GM19043 (cell line): ENCODE measurements around the gene IL3.

Source experiments
- ATAC-seq: cut with Tn5 transposase; IDR thresholded peaks from one replicate; pipeline ENCODE4 v1.9.1; 2021; ENCODE audit warnings: low read depth; ENCODE audit not compliant: unreplicated experiment

Gene IL3, protein sequence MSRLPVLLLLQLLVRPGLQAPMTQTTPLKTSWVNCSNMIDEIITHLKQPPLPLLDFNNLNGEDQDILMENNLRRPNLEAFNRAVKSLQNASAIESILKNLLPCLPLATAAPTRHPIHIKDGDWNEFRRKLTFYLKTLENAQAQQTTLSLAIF

DNA sequence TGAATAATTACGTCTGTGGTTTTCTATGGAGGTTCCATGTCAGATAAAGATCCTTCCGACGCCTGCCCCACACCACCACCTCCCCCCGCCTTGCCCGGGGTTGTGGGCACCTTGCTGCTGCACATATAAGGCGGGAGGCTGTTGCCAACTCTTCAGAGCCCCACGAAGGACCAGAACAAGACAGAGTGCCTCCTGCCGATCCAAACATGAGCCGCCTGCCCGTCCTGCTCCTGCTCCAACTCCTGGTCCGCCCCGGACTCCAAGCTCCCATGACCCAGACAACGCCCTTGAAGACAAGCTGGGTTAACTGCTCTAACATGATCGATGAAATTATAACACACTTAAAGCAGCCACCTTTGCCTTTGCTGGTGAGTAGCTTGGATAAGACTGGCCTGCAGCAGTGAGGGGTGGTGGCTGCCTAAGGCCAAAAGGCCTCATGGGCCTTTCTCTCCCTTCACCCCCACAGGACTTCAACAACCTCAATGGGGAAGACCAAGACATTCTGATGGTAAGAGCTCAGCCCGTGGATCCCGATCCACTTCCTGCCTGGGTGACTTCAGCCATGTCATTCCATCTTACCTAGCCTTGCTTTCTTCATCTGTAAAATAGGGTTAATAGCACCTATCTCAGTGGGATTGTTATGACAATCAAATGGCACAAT lies at the start of gene IL3:
Gene IL3, plus strand, starts transcription at position 155 of the 661 bp plus-strand sequence. Its CDS starts 52 bp downstream, at position 207.
- ATAC-seq = no peak

DNA sequence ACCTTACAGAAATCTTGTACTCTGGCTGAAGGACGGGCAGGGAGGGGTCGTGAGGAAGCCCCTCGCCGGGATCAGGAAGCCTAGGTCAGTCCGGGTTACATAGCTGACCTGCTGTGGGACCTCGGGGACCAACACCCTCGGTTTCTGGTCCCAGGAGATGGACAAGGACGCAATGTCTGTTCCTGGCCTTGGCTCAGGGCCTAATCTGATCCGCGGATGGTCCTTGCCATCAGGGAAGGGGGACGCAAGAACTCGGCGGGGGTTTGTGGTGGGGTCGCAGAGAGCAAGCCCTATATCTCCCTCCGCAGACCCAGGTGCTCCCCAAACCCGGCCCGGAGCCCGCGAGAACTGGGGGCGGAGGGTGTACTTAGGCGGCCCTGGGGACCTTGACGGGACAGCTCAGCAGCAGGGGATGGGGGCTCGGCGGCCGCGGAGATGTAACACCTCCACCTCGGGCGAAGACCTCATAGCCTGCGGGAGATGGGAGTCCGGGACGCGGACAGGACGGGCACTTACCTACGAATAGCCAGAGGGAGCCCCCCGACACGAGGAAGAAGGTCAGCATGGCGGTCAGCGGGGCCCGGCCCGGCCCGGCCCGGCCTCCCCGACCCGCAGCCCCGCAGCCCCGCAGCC lies 49.4 kb upstream of the IL3 start:
- ATAC-seq = no peak

DNA sequence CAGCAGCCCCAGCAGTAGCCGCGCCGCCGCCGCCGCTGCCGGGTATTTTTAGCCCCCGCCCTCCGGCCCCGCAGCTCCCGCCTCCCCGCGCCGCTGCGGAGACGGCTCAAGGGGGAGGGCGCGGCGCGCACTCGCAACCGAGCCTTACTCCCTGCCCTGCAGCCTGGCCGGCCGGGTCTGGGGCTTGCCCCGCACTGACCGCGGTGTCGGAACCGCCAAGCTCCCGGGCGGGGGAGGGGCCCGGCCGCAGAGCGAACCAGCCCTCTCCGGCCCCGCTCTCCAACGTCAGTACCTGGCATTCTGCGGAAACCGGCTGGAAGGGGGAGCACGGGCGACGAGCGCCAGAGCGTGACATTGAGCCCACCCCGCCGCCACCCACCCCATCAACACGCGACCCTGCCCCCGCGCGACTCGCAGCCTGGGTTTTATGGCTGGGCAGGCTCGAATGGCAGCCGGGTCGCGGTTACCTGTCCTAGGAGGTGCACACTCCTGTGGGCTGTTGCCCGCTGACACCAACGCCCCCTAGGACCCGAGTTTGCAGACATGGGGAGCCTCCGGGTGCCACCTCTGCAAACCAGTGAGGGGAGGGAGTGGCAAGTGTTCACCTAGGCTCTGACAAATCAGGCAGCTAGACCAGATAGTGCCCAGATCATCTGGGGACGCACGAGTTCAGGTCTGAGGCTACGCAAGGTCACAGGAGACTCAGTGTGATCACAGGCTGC lies 48.7 kb upstream of the IL3 start, which contains the start of gene ACSL6:
Gene ACSL6, minus strand, starts transcription at position 37 of the 722 bp plus-strand sequence. CDS start 105 bp downstream, outside the sequence.
- no peak for ATAC-seq

DNA sequence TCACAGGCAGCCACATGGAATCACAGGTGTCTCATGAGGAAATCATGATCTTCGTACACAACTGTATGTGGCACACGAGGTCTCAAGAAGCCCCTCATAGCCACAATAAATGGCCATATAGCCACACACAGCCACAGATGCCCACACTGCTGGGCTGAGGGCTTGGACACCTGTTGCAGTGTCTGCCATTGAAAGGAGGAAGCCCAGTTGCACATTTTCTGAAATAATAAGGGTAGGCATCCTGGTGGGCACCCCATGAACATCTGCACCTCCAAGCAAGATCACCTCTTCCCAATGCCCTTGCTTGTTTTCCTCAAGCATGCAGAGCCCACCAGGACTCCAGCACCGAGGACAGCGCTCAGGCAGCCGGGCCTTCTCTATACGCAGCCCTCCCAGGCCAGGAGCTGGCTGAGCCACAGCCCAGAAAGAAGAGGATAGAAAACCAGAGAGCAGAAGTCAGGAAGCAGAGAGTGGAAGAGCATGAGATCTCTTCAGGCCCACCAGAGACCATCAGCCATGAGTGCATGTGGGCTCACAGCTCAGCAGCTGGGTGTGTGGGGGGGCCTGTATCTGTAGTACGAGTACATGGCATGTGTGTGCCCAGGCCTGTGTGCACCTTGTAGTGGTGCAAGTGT lies 48.0 kb upstream of the IL3 start:
- ATAC-seq = no peak

DNA sequence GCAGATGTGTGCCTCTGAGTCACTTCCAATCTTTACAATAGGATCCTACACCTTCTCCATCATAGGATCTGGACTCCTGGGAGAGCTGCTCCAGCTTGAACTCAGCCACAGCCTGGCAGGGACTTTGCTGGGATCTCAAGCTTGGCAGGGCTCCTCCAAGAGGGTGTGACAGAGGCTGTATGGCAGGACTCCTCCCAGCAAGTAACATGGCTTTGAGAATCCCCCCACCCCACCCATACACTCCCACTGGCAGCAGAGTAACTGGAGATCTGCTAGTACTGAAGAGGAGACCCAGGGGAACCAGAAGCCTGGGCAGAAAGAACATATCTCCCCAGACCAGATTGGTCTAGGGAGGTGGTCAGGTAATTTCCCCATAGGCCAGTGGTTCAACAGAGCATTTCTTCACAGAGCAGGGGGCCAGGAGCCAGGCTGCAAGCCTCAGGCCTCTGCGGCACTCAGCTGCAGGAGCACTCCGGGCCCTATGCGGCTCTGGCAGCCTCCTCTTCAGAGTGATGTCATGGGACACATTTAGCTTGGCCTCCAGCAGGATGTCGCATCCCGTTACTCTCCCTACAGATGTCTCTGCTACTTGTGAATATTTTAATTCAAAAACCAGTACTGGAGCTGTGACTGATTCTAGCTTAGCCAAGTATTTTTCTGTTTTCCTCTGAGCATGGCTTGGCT lies 47.3 kb upstream of the IL3 start:
- no peak for ATAC-seq

DNA sequence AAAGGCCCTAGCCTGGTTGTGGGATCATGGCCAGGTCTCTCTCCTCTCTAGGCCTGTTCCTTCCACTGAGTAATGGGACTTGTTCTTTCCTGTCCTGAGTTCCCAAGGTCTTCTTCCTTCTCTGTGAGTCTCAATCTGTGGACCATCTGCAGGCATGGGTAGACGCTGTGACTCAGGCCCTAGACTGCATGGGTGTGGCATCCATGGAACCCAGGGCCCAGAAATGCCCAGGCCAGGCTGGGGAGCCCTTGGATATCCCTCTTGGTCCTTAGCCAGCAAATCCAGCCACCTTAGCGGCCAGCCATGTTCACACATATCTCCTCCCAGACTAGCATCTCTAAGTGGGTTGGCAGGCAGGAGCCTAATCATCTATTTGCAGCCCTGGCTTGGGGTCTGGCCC lies 46.7 kb upstream of the IL3 start:
- ATAC-seq = no peak

DNA sequence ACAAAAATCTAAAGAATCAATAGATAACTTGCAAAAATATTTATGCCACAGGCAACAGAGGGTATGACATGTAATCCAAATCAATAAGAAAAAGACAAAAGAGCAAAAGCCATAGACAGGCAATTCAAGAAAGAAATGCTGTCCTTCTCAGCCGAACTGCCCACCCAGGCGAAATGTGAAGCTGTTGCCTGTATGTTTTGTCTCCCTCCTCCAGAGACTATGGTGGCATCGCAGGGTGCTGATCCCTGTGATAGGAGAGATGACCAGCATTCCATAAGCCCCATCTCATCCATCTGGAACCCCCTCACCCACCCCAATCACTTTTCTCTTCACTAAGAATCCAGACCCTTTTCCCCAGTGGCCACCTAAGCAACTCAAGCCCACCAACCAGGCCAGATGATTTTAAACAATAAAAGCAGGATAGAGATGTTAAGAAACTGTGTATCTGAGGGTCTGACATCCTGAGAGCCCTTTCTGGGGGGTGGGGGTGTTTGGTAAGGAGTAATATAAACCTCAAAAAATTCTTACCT lies 43.7 kb upstream of the IL3 start:
- ATAC-seq = no peak

DNA sequence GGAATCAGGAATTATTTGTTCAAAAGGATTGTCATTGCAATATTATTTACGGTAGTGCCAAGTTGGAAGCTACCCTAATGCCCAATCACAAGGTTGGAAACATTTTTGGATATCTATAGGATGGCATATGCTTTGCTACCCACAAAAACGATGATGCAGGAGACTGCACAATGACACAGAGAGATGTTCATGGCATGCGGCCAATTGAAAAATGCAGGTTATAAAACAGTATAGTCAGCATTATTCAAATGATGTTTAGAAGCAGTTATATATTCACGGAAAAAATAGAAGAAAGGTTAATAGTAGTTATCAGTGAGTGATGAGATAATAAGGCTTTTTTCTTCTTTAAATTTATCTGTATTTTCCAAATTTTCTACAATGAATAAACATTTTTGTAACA lies 43.1 kb upstream of the IL3 start:
- ATAC-seq = no peak

DNA sequence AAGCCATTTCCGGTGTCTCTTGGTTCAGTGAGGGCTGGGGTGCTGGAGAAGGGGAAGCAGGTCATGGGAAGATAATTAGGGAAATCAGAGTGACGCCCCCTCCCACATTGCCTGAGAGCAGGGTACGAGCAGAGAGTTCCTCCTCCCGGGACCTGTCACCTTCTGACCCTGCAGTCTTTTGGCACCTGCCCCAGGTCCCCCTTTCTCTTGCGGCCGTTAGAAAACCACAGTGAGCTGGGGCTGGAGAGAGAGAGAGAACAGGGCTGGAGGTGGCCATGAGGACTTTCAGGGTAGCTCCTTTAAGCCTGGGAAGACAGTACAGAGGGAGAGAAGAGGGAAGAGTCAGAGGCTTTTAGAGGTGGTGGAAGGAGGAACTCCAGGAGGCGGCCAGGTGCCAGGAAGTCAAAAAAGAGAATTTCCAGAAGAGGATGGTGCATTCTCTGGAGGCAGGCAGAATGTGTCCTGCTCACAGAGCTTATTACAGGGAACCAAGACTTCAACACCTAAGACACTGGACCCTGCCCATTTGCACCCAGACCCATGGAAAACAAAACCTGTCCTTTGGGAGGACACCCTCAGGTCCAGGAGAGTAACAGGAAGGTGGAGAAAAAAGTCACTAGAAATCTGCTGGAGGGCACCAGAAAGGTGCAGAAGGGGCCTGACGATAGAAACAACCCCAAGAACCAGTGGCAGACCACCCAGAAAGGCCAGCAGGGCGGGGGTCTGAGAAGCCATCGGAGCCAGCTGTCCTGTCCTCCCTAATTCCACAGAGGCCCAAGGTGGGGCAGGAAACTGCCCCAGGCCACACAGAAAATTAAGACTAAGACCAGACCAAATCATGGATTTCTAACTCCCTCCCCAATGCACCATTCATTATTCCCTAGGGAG lies 42.5 kb upstream of the IL3 start:
- ATAC-seq = no peak

DNA sequence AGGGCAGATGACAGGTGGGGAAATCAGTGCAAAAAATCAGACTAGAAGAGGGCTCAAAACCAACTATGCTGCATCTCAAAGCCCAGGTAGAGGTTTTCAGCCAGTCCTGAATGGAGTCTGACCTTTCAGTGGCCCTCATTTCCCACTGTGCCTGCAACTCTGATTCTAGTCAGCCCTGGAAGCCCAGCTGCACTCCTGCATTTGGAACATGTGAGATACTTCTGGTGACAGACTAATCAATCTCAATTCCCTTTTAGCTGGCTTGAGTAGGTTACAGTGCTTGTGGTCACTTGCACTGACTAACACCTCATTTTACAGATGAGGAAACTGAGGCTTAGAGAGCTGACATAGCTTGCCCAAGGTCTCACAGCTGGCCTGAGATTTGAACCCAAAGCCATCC lies 41.1 kb upstream of the IL3 start:
- ATAC-seq = no peak

DNA sequence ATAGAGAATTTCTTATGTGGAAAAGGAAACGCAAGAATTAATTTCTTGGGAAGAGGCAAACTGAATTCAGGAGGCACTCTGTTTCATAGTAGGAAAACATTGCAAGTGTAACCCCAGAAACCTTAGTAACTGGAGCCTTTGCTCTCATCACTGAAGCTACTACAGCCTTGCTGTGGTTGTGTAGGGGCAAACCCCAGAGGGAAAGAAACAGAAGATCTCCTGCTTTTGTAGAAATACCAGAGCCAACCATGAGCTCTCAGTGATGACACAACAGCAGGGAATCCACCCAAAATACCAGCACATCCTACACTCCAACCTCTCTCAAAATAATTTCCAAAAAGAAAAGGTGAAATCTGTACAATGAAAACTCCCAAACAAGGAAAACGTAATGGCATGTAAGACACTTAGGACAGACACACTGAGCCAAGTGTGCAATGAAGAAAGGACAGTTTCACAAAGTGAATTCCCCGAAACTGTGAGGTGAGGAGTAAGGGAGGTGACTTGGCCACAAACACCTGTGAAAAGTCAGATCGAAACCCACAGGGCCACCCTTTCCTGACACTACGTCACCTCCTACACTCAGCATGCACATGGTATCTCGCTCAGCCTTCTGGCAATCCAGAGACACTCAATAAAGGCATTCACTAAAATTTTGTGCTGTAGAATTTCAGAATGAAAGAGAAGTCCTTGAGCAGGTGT lies 40.4 kb upstream of the IL3 start:
- peak; percentile 97 for ATAC-seq

DNA sequence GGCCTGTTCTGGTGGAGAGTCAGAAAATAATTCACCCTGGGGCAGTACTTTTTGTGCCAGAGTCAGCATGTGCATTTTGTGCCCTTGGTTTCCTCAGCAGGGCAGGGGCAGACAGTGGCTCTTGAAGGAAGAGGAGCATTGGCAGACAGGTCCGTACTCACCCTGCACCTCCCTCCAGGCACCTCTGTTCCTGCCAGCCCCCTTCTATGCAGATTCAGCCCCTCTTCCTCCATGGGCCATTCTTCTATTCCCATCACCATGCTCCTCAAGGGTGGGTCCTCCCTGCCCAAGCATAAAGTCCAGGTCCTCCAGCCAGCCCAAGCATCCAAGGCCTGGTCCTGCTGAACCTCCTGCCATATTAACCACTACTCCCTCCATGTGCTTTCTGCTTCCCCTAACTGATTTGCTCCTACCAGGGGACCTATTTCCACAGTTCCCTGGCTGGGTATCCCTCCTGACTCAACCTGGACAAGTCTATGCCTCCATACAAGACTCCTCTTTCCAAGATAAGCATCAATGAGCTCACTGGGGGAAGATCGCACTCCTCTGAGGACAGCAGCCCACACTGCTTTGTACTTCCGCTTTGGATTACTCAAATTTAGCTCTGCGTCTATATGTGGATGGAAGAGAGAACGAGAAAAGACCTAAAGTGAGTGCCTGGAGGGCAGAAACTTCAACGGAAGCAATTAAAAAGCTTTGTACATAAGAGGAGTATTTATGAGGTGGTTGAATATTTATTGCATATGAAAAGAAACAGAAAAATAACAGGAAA lies 39.7 kb upstream of the IL3 start:
- ATAC-seq = peak; percentile 12

DNA sequence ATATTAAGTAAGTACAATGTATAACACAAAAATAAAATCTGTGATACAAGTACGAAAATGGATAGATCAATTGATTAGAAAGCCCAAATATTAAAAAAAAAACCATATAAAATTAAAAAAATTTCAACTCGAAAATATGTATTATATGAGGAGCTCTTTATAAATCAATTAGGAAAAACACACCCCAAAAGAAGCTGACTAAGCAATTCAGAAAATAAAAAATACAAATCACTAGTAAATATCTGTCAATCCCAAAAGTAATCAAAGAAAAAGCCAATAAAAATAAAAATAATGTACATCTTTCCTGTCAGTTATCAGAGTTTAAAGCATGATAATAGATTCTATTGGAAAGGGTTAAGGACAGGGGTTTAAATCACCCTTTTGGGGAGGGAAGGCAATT lies 38.8 kb upstream of the IL3 start:
- ATAC-seq = no peak

DNA sequence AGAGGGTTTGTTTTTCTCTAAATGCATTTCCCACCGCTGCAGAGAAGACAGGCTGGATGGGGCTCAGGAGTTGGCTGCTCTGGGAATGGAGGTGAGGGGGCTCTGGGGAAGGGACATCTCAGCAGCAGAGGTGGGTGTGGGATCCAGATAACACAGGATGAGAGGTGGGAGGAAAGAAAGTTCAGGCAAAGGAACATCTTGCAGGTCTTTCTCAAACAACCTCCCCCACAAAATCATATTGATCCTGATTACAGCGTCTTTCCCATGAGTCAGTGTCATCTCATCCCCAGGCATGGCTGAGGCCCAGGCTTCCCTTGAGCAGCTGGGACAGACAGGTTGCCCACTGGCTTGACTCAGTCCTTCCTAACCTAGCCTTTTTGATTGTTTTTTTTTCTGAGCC lies 37.7 kb upstream of the IL3 start:
- ATAC-seq = no peak

DNA sequence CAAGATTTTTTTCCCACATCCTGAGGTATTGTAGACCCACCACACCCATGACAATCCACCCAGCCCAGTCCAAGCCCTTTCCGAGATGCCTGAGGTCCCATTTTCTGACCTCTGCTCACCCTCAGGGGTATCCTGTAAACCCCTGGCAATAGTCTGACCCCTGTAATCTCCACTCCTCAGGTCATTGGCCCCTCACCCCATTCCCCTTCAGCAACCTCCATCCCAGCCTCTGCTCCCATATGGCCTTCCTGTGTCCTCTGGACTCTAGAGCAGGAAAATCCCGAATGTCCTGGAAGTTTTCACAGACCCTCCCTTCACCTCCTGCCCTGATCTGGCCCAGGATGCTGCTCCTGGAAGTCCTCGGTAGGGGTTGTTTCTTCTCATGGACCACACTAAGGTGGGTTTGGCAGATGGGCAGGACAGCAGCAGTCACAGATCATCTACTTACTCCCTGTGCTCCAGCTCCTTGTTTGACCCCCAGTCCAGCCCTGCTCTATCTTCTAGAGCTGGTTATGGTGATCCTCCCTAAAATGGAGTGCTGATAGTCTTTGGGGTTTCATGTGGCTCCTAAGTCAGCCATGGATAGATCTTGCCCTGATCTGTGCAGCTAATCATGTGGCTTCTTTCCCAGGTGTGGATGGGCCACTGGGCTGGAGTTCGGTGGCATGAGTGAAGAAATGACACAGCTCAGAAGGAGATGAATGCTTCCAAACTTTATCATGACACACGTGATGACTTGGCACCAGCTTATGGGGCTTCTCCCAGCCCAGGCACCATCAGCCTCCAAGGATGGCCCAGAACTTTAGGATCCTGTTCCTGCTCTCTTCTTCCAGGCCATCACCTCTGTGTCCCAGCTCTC lies 37.0 kb upstream of the IL3 start:
- ATAC-seq = no peak

DNA sequence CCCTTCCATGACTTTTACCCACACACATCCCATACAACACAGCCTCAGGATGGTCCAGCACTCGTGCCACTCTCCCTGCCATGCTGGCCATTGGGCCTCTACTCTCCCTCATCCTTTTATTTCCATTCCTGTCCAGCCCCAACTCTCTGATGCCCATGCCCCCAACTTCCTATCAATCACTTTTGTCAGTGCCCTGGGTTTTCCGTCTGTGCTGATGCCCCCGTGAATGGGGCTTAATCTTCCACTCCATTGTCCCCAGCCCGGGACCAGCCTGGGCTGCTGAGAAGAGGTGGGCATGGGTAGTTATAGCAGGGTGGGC lies 36.4 kb upstream of the IL3 start:
- no peak for ATAC-seq

DNA sequence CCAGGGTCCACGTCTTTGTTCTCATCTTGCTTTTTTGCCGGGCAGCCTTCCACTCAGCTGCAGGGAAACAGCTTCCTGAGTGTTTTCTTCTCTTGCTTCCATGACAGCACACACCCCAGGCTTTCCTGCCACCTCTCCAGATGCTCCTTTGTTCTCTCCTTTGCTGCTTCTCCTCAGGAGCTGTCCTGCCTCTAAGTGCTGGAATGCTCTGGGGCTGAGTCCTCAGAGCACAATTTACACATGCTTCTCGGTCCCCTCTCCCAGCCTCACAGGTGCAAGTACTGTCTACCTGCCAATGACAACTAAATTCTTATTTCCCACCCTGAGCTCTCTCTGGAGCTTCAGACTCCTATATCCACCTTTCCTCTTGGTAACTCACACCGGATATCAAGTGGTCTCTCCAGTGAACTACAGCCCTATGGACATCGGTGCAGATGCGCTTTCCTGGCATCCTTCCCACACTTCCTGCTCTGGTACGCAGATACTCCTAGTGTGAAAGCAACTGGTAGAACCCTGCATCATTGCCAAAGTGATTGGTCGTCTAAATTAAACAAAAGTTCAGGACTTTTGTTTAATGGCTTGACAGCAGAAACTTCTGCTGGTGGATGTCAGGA lies 35.6 kb upstream of the IL3 start:
- ATAC-seq = no peak
